BJ (cell line): Measurements from ENCODE around the gene NFIA. TPM values are rescaled to one million over a fixed set of nuclear protein-coding genes. Genes with fewer than 3 reads are reported as not detected.

ENCODE experiments used
- CTCF ChIA-PET: fragments of 350-600 bp; formaldehyde crosslinking; extraction: SDS; loops from one replicate; lab custom pipeline; 2021; ENCODE audit warnings: antibody characterized with exemption, inconsistent platforms; lab: Yijun Ruan, JAX
- POLR2A ChIA-PET: fragments of 300-600 bp; sonication (Branson Sonifier 250); formaldehyde crosslinking; extraction: SDS; loops from one replicate; lab custom pipeline; 2021; ENCODE audit warnings: antibody characterized with exemption; lab: Charles Lee
- DNase-seq: peaks from one replicate; pipeline ENCODE4 v3.0.0-alpha.2; 2011; ENCODE audit warnings: low read depth
- H3K27me3 ChIP-seq: 2 replicates; pipeline ENCODE4 v1.6.0; 2011; ENCODE audit warnings: low read length; ENCODE audit not compliant: control insufficient read depth, insufficient read depth
- H3K36me3 ChIP-seq: 2 replicates; pipeline ENCODE4 v1.5.1; 2011; ENCODE audit warnings: low read length; ENCODE audit not compliant: control insufficient read depth, insufficient read depth
- H3K4me3 ChIP-seq: 2 replicates; pipeline ENCODE4 v1.5.1; 2011; ENCODE audit warnings: low read depth, mild to moderate bottlenecking, control low read depth, low read length
- polyA plus RNA-seq: library from polyadenylated mRNA; depleted of rRNA; stranded (reverse); fragments of >200 nt; gene quantifications from 2 replicates; pipeline ENCODE4 v1.2.3, GENCODE V29; 2011
- TF ChIP-seq, protein P1 (sequence below): IDR thresholded peaks from 2 replicates; pipeline ENCODE4 v1.5.1; 2011; ENCODE audit warnings: low read depth, mild to moderate bottlenecking, control low read depth, inconsistent platforms, low read length, moderate library complexity; ENCODE audit not compliant: insufficient read depth

The NFIA gene
- polyA plus RNA-seq, 1 experiment = 4.5 TPM

- Histone ChIP-seq H3K36me3 (no peaks in the 10 kb centered on the region), H3K27me3 (0 out of 2 replicates have a peak, but pooled peaks cover 2% of the 10 kb centered on the region), H3K4me3 (no peak overlapping the region)
- TF ChIP-seq, protein P1, sequence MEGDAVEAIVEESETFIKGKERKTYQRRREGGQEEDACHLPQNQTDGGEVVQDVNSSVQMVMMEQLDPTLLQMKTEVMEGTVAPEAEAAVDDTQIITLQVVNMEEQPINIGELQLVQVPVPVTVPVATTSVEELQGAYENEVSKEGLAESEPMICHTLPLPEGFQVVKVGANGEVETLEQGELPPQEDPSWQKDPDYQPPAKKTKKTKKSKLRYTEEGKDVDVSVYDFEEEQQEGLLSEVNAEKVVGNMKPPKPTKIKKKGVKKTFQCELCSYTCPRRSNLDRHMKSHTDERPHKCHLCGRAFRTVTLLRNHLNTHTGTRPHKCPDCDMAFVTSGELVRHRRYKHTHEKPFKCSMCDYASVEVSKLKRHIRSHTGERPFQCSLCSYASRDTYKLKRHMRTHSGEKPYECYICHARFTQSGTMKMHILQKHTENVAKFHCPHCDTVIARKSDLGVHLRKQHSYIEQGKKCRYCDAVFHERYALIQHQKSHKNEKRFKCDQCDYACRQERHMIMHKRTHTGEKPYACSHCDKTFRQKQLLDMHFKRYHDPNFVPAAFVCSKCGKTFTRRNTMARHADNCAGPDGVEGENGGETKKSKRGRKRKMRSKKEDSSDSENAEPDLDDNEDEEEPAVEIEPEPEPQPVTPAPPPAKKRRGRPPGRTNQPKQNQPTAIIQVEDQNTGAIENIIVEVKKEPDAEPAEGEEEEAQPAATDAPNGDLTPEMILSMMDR = no peak
- ChIA-PET CTCF (interaction anchor here (0.6 to 6.9 kb wide), 5 partner anchors 10 to 807 kb away, joined by 3 to 64 read pairs (median 4); no protein-coding TSS in a partner anchor), POLR2A (no interaction called here)
- no peak for DNase-seq
These were observed 35.9 kb upstream of the NFIA start for GRCh38 chr1:61046434-61046833.

GRCh38 chr1:61047061-61047460, 35.3 kb upstream of the NFIA start:
- peaks cover 2% of the 10 kb centered on the region; the same call in 1 of the 2 replicates for H3K27me3 ChIP-seq
- ChIA-PET CTCF (interaction anchor here (0.7 to 6.9 kb wide), 3 partner anchors 10 to 198 kb away, joined by 3 to 64 read pairs (median 49); no protein-coding TSS in a partner anchor), POLR2A (no interaction called here)
- H3K36me3 ChIP-seq = no peaks in the 10 kb centered on the region
- TF ChIP-seq, protein P1 = no peak
- DNase-seq = no peak
- no peak overlapping the region for H3K4me3 ChIP-seq

DNA sequence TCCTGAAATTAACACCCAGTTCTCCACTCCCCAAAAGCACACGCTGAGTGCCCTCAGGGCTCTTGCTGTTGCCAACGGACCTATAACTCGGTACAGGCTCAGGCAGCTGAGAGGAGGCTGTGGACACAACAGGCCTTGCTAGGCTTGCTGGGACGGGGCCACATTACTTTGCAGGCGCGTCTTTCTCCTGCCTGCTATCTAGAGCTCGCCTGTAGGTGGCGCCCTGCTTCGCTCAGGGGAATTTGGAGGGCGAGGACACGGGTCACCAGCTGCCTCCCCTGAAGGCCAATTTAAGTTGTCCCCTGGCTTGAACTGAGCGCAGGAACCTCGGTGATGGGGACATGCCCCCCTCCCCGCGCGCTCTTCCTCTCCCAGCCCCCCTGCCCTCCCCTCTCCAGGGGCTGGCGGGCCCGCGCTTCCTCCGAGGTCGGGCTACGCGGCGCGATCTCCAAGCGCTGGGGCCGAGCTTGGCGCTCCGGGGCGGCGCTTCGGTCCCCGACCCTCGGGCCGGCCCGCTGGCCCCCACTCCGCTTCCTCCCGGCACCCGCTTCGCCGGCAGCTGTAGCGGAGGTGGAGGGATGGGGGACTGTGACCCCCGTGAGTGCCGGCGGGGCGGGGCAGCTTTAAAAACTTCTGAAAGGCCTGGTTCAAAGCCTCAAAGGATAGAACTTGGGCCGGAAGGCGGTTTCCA, 32.4 kb upstream of the NFIA start:
- TF ChIP-seq, protein P1 = peak; percentile 97
- no peaks in the 10 kb centered on the region for H3K36me3 ChIP-seq
- peaks cover 4% of the 10 kb centered on the region for H3K27me3 ChIP-seq
- POLR2A ChIA-PET = interaction anchor here (0.5 kb wide), 1 partner anchor 114 kb away, joined by 4 read pairs; no protein-coding TSS in a partner anchor
- peak overlapping the region; percentile 64 for H3K4me3 ChIP-seq
- CTCF ChIA-PET = interaction anchor here (0.5 to 3.8 kb wide), 68 partner anchors 9 to 1079 kb away, joined by 3 to 34 read pairs (median 4); no protein-coding TSS in a partner anchor
- peak; percentile 12 for DNase-seq

- no peak for DNase-seq
- H3K27me3 ChIP-seq = peaks cover 4% of the 10 kb centered on the region
- no peaks in the 10 kb centered on the region for H3K36me3 ChIP-seq
- TF ChIP-seq, protein P1 = no peak
- peak overlapping the region; percentile 64 for H3K4me3 ChIP-seq
- POLR2A ChIA-PET = interaction anchor here (0.5 kb wide), 1 partner anchor 113 kb away, joined by 4 read pairs; no protein-coding TSS in a partner anchor
- CTCF ChIA-PET = interaction anchor here (0.5 to 3.8 kb wide), 64 partner anchors 8 to 1080 kb away, joined by 3 to 34 read pairs (median 4); no protein-coding TSS in a partner anchor
These were observed 31.6 kb upstream of the NFIA start for GRCh38 chr1:61050541-61051442.
